Measurements from ENCODE around the gene SULT4A1. TPM values are rescaled to one million over a fixed set of nuclear protein-coding genes. Genes with fewer than 3 reads are reported as not detected.
A peak's percentile ranks its signal among the peaks of the same experiment; 100 is the strongest.

The SULT4A1 gene
- total RNA-seq, 1 experiment from 2014 or later: 15.0 TPM

DNA sequence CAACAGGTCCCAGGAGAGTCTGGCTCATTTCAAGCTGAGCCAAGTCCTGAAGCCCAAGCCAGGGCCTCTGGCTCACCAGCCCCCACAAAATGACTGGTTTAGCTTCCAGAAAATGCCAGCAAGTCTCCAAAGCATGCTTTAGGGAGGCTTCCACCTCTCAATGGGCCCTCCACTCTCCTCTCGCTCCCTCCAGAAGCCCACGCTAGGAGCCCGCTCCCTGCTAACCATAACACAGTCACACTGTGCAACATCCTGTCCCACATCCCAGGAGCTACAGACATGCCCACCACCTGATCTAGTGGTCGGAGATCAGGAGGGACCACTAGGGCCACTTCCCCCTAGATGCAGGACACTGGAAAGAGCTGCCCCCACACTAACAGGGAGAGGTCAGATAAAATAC lies 6.9 kb downstream of the SULT4A1 start:
- no peak overlapping the region for H4K91ac ChIP-seq (ENCODE audit: insufficient read length, low read depth, low read length)
- peaks cover 51 to 52% of the 10 kb centered on the region in 2 experiments for H3K4me1 Mint-ChIP-seq
- H3K18ac ChIP-seq (ENCODE audit: insufficient read length, low read depth, low read length): no peak overlapping the region
- no CpG with 5 or more reads among the region's 4 CpGs for WGBS (ENCODE audit: extremely low coverage, insufficient read length, low lambda C conversion rate)
- H2BK12ac ChIP-seq (ENCODE audit: insufficient read length, low read depth, low read length): no peak overlapping the region
- peak; percentile 13 for DNase-seq
- H3K14ac ChIP-seq (ENCODE audit: insufficient read depth, low read length): 0 out of 2 replicates have a peak overlapping the region, but pooled peaks have one; percentile 1
- H3K56ac ChIP-seq (ENCODE audit: insufficient read length, low read depth, low read length): no peak overlapping the region
- no peak overlapping the region for H3K4me2 ChIP-seq (ENCODE audit: insufficient read depth, insufficient read length, low read length)
- H3K27me3 ChIP-seq (ENCODE audit: insufficient read depth, low read length): no peaks in the 10 kb centered on the region
- peaks cover 11% of the 10 kb centered on the region; the same call in 1 of the 2 replicates for H3K4me1 ChIP-seq (ENCODE audit: insufficient read depth, low read length)
- H3T11ph ChIP-seq (ENCODE audit: low read length): no peak overlapping the region
- no peak overlapping the region for H4K8ac ChIP-seq (replicated peaks; ENCODE audit: insufficient read length, low read depth, low read length)
- H2BK120ac ChIP-seq (ENCODE audit: low read depth, low read length, poor library complexity, severe bottlenecking): no peak overlapping the region
- H3K23ac ChIP-seq (ENCODE audit: insufficient read length, low read depth, low read length): no peak overlapping the region
- H2BK5ac ChIP-seq (ENCODE audit: insufficient read length, low read length): no peak overlapping the region
- H3K4me3 Mint-ChIP-seq: no peak overlapping the region
- H2AFZ ChIP-seq (ENCODE audit: low read length): no peak overlapping the region
- H3K4ac ChIP-seq (ENCODE audit: low read depth, low read length): no peak overlapping the region
- H3K9me3 ChIP-seq (ENCODE audit: control insufficient read depth, low read depth, low read length): no peaks in the 10 kb centered on the region
- peaks cover 12 to 35% (median 17%) of the 10 kb centered on the region in 3 experiments for H3K36me3 Mint-ChIP-seq (ENCODE audit: insufficient read depth in 1 of 3, low read depth in 3 of 3)
- H3K27ac ChIP-seq (ENCODE audit: insufficient read length, low read depth, low read length): no peak overlapping the region
- no peak overlapping the region for H2BK20ac ChIP-seq (ENCODE audit: low read depth, low read length, poor library complexity, severe bottlenecking)
- H4K20me1 ChIP-seq (ENCODE audit: control insufficient read depth, insufficient read depth, insufficient read length): peaks cover 3% of the 10 kb centered on the region
- no peaks in the 10 kb centered on the region for H3K27me3 Mint-ChIP-seq (ENCODE audit: low read depth)
- H3K79me1 ChIP-seq (ENCODE audit: insufficient read depth, low read depth, low read length, poor library complexity, severe bottlenecking): peaks cover 2% of the 10 kb centered on the region
- H4K5ac ChIP-seq (ENCODE audit: insufficient read length, low read depth, low read length): no peak overlapping the region
- peak overlapping the region in 2 of 3 experiments; percentile 55 to 91; a peak in 4 of 7 replicates for H3K27ac Mint-ChIP-seq
- TF ChIP-seq, protein P1, sequence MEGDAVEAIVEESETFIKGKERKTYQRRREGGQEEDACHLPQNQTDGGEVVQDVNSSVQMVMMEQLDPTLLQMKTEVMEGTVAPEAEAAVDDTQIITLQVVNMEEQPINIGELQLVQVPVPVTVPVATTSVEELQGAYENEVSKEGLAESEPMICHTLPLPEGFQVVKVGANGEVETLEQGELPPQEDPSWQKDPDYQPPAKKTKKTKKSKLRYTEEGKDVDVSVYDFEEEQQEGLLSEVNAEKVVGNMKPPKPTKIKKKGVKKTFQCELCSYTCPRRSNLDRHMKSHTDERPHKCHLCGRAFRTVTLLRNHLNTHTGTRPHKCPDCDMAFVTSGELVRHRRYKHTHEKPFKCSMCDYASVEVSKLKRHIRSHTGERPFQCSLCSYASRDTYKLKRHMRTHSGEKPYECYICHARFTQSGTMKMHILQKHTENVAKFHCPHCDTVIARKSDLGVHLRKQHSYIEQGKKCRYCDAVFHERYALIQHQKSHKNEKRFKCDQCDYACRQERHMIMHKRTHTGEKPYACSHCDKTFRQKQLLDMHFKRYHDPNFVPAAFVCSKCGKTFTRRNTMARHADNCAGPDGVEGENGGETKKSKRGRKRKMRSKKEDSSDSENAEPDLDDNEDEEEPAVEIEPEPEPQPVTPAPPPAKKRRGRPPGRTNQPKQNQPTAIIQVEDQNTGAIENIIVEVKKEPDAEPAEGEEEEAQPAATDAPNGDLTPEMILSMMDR (conservative IDR thresholded peaks at IDR 0.05): no peak
- H3K9me3 Mint-ChIP-seq: peaks cover 13 to 15% of the 10 kb centered on the region in 2 experiments
- H2AK5ac ChIP-seq (ENCODE audit: insufficient read length, low read length): no peak overlapping the region
- no peak overlapping the region for H3K9ac ChIP-seq (ENCODE audit: extremely low read depth, insufficient read length, low read length)
- no peak overlapping the region for H2BK15ac ChIP-seq (ENCODE audit: low read depth, low read length)
- peaks cover 23% of the 10 kb centered on the region; the same call in 1 of the 2 replicates for H3K79me2 ChIP-seq (ENCODE audit: insufficient read depth, low read length)
- H3K23me2 ChIP-seq (ENCODE audit: insufficient read length, low read depth, low read length, poor library complexity, severe bottlenecking): no peaks in the 10 kb centered on the region

Measured in H9 (cell line).